ENCODE results near the gene UBE2L6. TPM values are rescaled to one million over a fixed set of nuclear protein-coding genes. Genes with fewer than 3 reads are reported as not detected.
A peak's percentile ranks its signal among the peaks of the same experiment; 100 is the strongest.

Gene UBE2L6
- total RNA-seq, 1 experiment from 2014 or later: 38.8 TPM

DNA sequence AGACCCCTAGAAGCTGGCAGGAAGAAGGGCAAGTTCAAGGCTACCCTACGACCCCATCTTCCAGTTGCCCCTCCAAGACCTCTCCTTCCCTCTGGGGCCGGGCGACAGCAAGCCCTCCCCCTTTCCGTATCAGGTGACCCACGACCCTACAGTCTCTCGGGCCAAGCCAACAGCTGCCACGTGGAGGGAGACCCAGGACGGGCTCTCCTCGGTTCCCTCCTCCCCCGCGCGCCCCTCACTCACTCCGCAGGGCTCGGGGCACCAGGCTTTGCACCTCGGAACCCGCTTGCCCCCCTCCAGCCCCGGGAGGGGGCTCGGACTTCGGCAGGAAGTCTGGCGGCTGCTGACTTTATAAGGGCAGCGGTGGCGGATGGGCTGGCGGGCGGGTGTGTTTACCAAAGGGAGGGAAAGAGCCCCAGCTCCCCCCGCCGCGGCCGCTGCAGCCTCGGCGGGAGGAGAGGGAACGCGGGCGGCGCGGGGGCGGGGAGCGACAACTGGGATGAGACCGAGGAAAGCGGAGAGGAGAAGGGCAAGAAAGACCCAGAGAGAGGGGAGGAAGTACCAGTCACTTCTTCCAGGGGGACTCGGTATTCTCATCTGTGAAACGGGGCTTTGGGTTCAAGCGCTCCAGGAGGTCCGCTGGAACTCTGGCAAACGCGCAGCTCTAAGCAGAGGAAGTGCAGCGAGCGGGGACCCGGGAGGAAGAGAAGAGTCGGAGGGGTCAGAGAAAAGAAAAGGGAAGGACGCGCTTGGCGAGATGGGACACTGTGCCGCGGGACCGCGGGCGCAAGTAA, 52.7 kb downstream of the UBE2L6 start (continued):
- TF ChIP-seq KAT7 (CRISPR knock-in tag; IDR thresholded peaks at IDR 0.05; ENCODE audit: borderline replicate concordance): no peak
- TF ChIP-seq, protein P1, sequence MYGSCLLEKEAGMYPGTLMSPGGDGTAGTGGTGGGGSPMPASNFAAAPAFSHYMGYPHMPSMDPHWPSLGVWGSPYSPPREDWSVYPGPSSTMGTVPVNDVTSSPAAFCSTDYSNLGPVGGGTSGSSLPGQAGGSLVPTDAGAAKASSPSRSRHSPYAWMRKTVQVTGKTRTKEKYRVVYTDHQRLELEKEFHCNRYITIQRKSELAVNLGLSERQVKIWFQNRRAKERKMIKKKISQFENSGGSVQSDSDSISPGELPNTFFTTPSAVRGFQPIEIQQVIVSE (CRISPR knock-in tag; IDR thresholded peaks at IDR 0.05; ENCODE audit: borderline replicate concordance): no peak
- TF ChIP-seq MYBL2 (CRISPR knock-in tag; IDR thresholded peaks at IDR 0.05): peak; percentile 53; the same call in 1 of the 2 replicates
- peak; percentile 94 for TF ChIP-seq GTF2I (CRISPR knock-in tag; conservative IDR thresholded peaks at IDR 0.05)
- no peak for TF ChIP-seq ATF1 (CRISPR knock-in tag; IDR thresholded peaks at IDR 0.05)
- no peak for TF ChIP-seq FOXJ3 (CRISPR knock-in tag; IDR thresholded peaks at IDR 0.05; ENCODE audit: borderline replicate concordance)
- no peak for TF ChIP-seq ZNF396 (CRISPR knock-in tag; IDR thresholded peaks at IDR 0.05; ENCODE audit: borderline replicate concordance)
- TF ChIP-seq ZBTB21 (CRISPR knock-in tag; IDR thresholded peaks at IDR 0.05; ENCODE audit: borderline replicate concordance): 0 out of 2 replicates have a peak, but pooled peaks have one; percentile 12
- no peak for TF ChIP-seq HMGA2 (CRISPR knock-in tag; IDR thresholded peaks at IDR 0.05)
- TF ChIP-seq ZNF232 (CRISPR knock-in tag; IDR thresholded peaks at IDR 0.05): no peak
- no peak for TF ChIP-seq OVOL2 (CRISPR knock-in tag; IDR thresholded peaks at IDR 0.05; ENCODE audit: borderline replicate concordance)
- TF ChIP-seq, protein P2, sequence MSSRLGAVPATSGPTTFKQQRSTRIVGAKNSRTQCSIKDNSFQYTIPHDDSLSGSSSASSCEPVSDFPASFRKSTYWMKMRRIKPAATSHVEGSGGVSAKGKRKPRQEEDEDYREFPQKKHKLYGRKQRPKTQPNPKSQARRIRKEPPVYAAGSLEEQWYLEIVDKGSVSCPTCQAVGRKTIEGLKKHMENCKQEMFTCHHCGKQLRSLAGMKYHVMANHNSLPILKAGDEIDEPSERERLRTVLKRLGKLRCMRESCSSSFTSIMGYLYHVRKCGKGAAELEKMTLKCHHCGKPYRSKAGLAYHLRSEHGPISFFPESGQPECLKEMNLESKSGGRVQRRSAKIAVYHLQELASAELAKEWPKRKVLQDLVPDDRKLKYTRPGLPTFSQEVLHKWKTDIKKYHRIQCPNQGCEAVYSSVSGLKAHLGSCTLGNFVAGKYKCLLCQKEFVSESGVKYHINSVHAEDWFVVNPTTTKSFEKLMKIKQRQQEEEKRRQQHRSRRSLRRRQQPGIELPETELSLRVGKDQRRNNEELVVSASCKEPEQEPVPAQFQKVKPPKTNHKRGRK (CRISPR knock-in tag; IDR thresholded peaks at IDR 0.05; ENCODE audit: borderline replicate concordance): no peak
- no peak for TF ChIP-seq SOX15 (CRISPR knock-in tag; IDR thresholded peaks at IDR 0.05)
- 0 out of 2 replicates have a peak, but pooled peaks have one; percentile 39 for TF ChIP-seq FOXK1 (CRISPR knock-in tag; IDR thresholded peaks at IDR 0.05)
- no peak for TF ChIP-seq TEAD4 (CRISPR knock-in tag; IDR thresholded peaks at IDR 0.05)
- no peak for TF ChIP-seq ZNF138 (CRISPR knock-in tag; conservative IDR thresholded peaks at IDR 0.05)
- TF ChIP-seq, protein P3, sequence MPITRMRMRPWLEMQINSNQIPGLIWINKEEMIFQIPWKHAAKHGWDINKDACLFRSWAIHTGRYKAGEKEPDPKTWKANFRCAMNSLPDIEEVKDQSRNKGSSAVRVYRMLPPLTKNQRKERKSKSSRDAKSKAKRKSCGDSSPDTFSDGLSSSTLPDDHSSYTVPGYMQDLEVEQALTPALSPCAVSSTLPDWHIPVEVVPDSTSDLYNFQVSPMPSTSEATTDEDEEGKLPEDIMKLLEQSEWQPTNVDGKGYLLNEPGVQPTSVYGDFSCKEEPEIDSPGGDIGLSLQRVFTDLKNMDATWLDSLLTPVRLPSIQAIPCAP (CRISPR knock-in tag; IDR thresholded peaks at IDR 0.05): no peak
- TF ChIP-seq, protein P4, sequence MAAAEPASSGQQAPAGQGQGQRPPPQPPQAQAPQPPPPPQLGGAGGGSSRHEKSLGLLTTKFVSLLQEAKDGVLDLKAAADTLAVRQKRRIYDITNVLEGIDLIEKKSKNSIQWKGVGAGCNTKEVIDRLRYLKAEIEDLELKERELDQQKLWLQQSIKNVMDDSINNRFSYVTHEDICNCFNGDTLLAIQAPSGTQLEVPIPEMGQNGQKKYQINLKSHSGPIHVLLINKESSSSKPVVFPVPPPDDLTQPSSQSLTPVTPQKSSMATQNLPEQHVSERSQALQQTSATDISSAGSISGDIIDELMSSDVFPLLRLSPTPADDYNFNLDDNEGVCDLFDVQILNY (CRISPR knock-in tag; IDR thresholded peaks at IDR 0.05): 0 out of 2 replicates have a peak, but pooled peaks have one; percentile 48
- TF ChIP-seq, protein P5, sequence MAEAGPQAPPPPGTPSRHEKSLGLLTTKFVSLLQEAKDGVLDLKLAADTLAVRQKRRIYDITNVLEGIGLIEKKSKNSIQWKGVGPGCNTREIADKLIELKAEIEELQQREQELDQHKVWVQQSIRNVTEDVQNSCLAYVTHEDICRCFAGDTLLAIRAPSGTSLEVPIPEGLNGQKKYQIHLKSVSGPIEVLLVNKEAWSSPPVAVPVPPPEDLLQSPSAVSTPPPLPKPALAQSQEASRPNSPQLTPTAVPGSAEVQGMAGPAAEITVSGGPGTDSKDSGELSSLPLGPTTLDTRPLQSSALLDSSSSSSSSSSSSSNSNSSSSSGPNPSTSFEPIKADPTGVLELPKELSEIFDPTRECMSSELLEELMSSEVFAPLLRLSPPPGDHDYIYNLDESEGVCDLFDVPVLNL (CRISPR knock-in tag; IDR thresholded peaks at IDR 0.05; ENCODE audit: borderline replicate concordance, low read depth): no peak

DNA sequence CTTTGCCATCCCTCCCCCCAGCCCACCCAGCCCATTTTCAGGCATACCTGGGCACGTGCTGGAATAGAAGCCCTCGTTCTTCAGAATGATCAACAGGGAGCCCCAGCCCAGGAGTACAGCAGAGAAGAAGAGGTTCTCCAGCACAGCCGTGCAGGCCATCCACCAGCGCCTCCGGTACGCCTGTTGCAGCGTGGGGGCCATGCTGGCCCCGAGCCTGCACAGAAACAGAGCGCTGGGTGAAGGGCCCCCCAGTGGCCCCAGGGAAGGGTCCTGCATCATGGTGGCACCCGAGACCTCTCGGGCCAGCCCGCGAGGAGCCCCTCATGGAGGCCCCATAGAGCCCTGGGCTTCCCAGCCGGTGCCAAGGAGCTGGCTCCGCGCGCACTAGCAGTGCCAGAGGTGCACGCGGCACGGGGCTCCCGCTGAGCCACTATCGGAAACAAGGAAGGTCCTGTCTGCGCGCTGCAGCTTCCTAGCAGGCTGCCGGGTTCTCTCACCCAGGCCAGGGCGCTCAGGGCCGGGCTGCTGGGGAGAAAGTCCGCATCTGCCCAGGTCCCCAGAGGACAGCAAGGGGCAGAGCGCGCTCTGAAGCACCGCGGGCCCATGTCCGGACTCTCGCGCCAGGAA, 53.4 kb downstream of the UBE2L6 start:
- H3K9me3 Mint-ChIP-seq: no peaks in the 10 kb centered on the region
- ATAC-seq (peak; percentile 58), DNase-seq (ENCODE audit: low spot score) (peak; percentile 70)
- POLR2A ChIA-PET: interaction anchor here (0.6 to 3.9 kb wide), 6 partner anchors 12 to 125 kb away, joined by 3 to 37 read pairs (median 4); no protein-coding TSS in a partner anchor
- no peak overlapping the region for H3K27ac Mint-ChIP-seq
- CTCF ChIA-PET: interaction anchor here (0.6 to 6.9 kb wide), 16 partner anchors 13 to 190 kb away, joined by 3 to 147 read pairs (median 4); partner anchors contain the start of genes RTN4RL2 and UBE2L6
- H3K4me1 Mint-ChIP-seq: peaks cover 20% of the 10 kb centered on the region
- peak overlapping the region; percentile 93 for H3K4me3 Mint-ChIP-seq
- no peaks in the 10 kb centered on the region for H3K36me3 Mint-ChIP-seq
- peaks cover 22% of the 10 kb centered on the region for H3K27me3 Mint-ChIP-seq (ENCODE audit: low read depth)
- no peak for TF ChIP-seq SMAD3 (CRISPR knock-in tag; IDR thresholded peaks at IDR 0.05; ENCODE audit: borderline replicate concordance)
- 0 out of 2 replicates have a peak, but pooled peaks have one; percentile 38 for TF ChIP-seq SP1 (CRISPR knock-in tag; conservative IDR thresholded peaks at IDR 0.05)
- TF ChIP-seq, protein P6, sequence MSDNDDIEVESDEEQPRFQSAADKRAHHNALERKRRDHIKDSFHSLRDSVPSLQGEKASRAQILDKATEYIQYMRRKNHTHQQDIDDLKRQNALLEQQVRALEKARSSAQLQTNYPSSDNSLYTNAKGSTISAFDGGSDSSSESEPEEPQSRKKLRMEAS (CRISPR knock-in tag; IDR thresholded peaks at IDR 0.05): peak; percentile 80
- TF ChIP-seq, protein P7, sequence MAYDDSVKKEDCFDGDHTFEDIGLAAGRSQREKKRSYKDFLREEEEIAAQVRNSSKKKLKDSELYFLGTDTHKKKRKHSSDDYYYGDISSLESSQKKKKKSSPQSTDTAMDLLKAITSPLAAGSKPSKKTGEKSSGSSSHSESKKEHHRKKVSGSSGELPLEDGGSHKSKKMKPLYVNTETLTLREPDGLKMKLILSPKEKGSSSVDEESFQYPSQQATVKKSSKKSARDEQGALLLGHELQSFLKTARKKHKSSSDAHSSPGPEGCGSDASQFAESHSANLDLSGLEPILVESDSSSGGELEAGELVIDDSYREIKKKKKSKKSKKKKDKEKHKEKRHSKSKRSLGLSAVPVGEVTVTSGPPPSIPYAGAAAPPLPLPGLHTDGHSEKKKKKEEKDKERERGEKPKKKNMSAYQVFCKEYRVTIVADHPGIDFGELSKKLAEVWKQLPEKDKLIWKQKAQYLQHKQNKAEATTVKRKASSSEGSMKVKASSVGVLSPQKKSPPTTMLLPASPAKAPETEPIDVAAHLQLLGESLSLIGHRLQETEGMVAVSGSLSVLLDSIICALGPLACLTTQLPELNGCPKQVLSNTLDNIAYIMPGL (CRISPR knock-in tag; IDR thresholded peaks at IDR 0.05): peak; percentile 47; the same call in 1 of the 2 replicates
- TF ChIP-seq FOXK1 (CRISPR knock-in tag; IDR thresholded peaks at IDR 0.05): peak; percentile 65; the same call in 1 of the 2 replicates
- TF ChIP-seq, protein P8, sequence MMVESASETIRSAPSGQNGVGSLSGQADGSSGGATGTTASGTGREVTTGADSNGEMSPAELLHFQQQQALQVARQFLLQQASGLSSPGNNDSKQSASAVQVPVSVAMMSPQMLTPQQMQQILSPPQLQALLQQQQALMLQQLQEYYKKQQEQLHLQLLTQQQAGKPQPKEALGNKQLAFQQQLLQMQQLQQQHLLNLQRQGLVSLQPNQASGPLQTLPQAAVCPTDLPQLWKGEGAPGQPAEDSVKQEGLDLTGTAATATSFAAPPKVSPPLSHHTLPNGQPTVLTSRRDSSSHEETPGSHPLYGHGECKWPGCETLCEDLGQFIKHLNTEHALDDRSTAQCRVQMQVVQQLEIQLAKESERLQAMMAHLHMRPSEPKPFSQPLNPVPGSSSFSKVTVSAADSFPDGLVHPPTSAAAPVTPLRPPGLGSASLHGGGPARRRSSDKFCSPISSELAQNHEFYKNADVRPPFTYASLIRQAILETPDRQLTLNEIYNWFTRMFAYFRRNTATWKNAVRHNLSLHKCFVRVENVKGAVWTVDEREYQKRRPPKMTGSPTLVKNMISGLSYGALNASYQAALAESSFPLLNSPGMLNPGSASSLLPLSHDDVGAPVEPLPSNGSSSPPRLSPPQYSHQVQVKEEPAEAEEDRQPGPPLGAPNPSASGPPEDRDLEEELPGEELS (CRISPR knock-in tag; IDR thresholded peaks at IDR 0.05): 0 out of 2 replicates have a peak, but pooled peaks have one; percentile 2
- TF ChIP-seq TEAD1 (CRISPR knock-in tag; IDR thresholded peaks at IDR 0.05): no peak
